ENCODE measurements around the gene SBK1. TPM values are rescaled to one million over a fixed set of nuclear protein-coding genes. Genes with fewer than 3 reads are reported as not detected.
A peak's percentile ranks its signal among the peaks of the same experiment; 100 is the strongest.

SBK1 gene
- total and polyA plus RNA-seq, 4 donors, result 0.90 to 2.7 (median 2.3) TPM

- no peaks in the 10 kb centered on the region for H3K36me3 ChIP-seq (ENCODE audit: control insufficient read depth in 4 of 4, insufficient read depth in 4 of 4, low read length in 4 of 4)
These were observed 14.6 kb upstream of the SBK1 start for GRCh38 chr16:28277537-28278388.

GRCh38 chr16:28279006-28279405, 13.3 kb upstream of the SBK1 start:
- H3K27ac ChIP-seq (ENCODE audit: low read depth in 1 of 2, low read length in 1 of 2), result no peak overlapping the region
- TF ChIP-seq CTCF (IDR thresholded peaks at IDR 0.05; ENCODE audit: control extremely low read depth, extremely low read depth), result no peak
- H3K4me1 ChIP-seq (ENCODE audit: control insufficient read depth in 5 of 5, insufficient read depth in 5 of 5, low read length in 5 of 5), result peaks cover 0 to 7% (median 0%) of the 10 kb centered on the region in 5 donors
- peaks cover 0 to 5% (median 0%) of the 10 kb centered on the region in 3 donors for H3K27me3 ChIP-seq (ENCODE audit: control insufficient read depth in 3 of 3, insufficient read depth in 3 of 3, low read length in 2 of 3)
- ATAC-seq (ENCODE audit: insufficient read depth, low FRiP score) (no peak), DNase-seq (no peak)
- no peak overlapping the region for H3K4me3 ChIP-seq
- no peaks in the 10 kb centered on the region for H3K9me3 ChIP-seq (ENCODE audit: control insufficient read depth in 4 of 4, insufficient read depth in 3 of 4, low read length in 3 of 4)
- 86 to 88% methylated on average over 6 of the region's 6 CpGs for WGBS, 2 donors
- no peak overlapping the region for H3K9ac ChIP-seq (ENCODE audit: insufficient read depth in 1 of 2, low read length in 2 of 2)
- no peaks in the 10 kb centered on the region for H3K36me3 ChIP-seq (ENCODE audit: control insufficient read depth in 4 of 4, insufficient read depth in 4 of 4, low read length in 4 of 4)

More at GRCh38 chr16:28277537-28278388, 14.6 kb upstream of the SBK1 start:
- peak; percentile 93 for ATAC-seq (ENCODE audit: insufficient read depth, low FRiP score)
- Histone ChIP-seq H3K27ac (ENCODE audit: low read depth in 1 of 2, low read length in 1 of 2) (no peak overlapping the region), H3K27me3 (ENCODE audit: control insufficient read depth in 3 of 3, insufficient read depth in 3 of 3, low read length in 2 of 3) (peaks cover 0 to 7% (median 0%) of the 10 kb centered on the region in 3 donors), H3K9me3 (ENCODE audit: control insufficient read depth in 4 of 4, insufficient read depth in 3 of 4, low read length in 3 of 4) (no peaks in the 10 kb centered on the region), H3K9ac (ENCODE audit: insufficient read depth in 1 of 2, low read length in 2 of 2) (no peak overlapping the region), H3K4me3 (no peak overlapping the region), H3K4me1 (ENCODE audit: control insufficient read depth in 5 of 5, insufficient read depth in 5 of 5, low read length in 5 of 5) (peaks cover 0 to 7% (median 0%) of the 10 kb centered on the region in 5 donors)
- DNase-seq, result peak; percentile 82 to 88 (median 87)
- WGBS, 2 donors, result 2 to 3% methylated on average over 43 to 44 of the region's 44 CpGs
- TF ChIP-seq CTCF (IDR thresholded peaks at IDR 0.05; ENCODE audit: control extremely low read depth, extremely low read depth), result peak; percentile 99

- H3K4me3 ChIP-seq, result no peak overlapping the region
- no peak overlapping the region for H3K27ac ChIP-seq (ENCODE audit: low read depth in 1 of 2, low read length in 1 of 2)
- H3K36me3 ChIP-seq (ENCODE audit: control insufficient read depth in 4 of 4, insufficient read depth in 4 of 4, low read length in 4 of 4), result no peaks in the 10 kb centered on the region
- no peak overlapping the region for H3K9ac ChIP-seq (ENCODE audit: insufficient read depth in 1 of 2, low read length in 2 of 2)
- TF ChIP-seq CTCF (IDR thresholded peaks at IDR 0.05; ENCODE audit: control extremely low read depth, extremely low read depth), result no peak
- H3K4me1 ChIP-seq (ENCODE audit: control insufficient read depth in 5 of 5, insufficient read depth in 5 of 5, low read length in 5 of 5), result peaks cover 0 to 7% (median 0%) of the 10 kb centered on the region in 5 donors
- WGBS, 2 donors, result 70 to 80% methylated on average over 15 of the region's 15 CpGs
- no peaks in the 10 kb centered on the region for H3K9me3 ChIP-seq (ENCODE audit: control insufficient read depth in 4 of 4, insufficient read depth in 3 of 4, low read length in 3 of 4)
- H3K27me3 ChIP-seq (ENCODE audit: control insufficient read depth in 3 of 3, insufficient read depth in 3 of 3, low read length in 2 of 3), result no peaks in the 10 kb centered on the region
- ATAC-seq (ENCODE audit: insufficient read depth, low FRiP score) (no peak), DNase-seq (no peak)
These were observed 11.2 kb upstream of the SBK1 start for GRCh38 chr16:28280881-28281836.
